Gastroesophageal sphincter (tissue), 4 donors: Measurements from ENCODE around the gene SLC35E1. TPM values are rescaled to one million over a fixed set of nuclear protein-coding genes. Genes with fewer than 3 reads are reported as not detected.

Experiments
- ATAC-seq: fragments of 150-250 bp; one replicate; pipeline ENCODE4 v1.9.1; 2016; ENCODE audit warnings: mild to moderate bottlenecking, moderate library complexity
- H3K27ac ChIP-seq, 4 donors: fragments of 200-600 bp; sonication (generic) in 3 of 4; 1 replicate in 3 of 4; 2 replicates in 1 of 4; pipeline ENCODE4 v1.5.1; 2016 to 2019
- H3K27me3 ChIP-seq: fragments of 200-600 bp; sonication (generic); one replicate; pipeline ENCODE4 v1.5.1; 2019
- H3K36me3 ChIP-seq, 2 donors: fragments of 200-600 bp; sonication (generic); one replicate each; pipeline ENCODE4 v1.5.1; 2019; ENCODE audit warnings: control low read depth in 1 of 2
- H3K4me1 ChIP-seq, 3 donors: fragments of 200-600 bp; sonication (generic); 1 replicate in 2 of 3; 2 replicates in 1 of 3; pipeline ENCODE4 v1.5.1; 2016 to 2019; ENCODE audit warnings: control low read depth in 2 of 3
- H3K4me3 ChIP-seq, 2 donors: fragments of 200-600 bp; sonication (generic); one replicate each; pipeline ENCODE4 v1.5.1; 2019; ENCODE audit warnings: mild to moderate bottlenecking in 1 of 2, moderate library complexity in 1 of 2
- H3K9me3 ChIP-seq, 3 donors: fragments of 200-600 bp; sonication (generic); one replicate each; pipeline ENCODE4 v1.5.1; 2017 to 2019; ENCODE audit warnings: control low read depth in 2 of 3
- EP300 ChIP-seq: sonication (generic); formaldehyde crosslinking; IDR thresholded peaks from one replicate; pipeline ENCODE4 v1.6.1; 2017; ENCODE audit warnings: antibody characterized with exemption, mild to moderate bottlenecking
- POLR2A ChIP-seq, 2 donors: fragments of 450-650 bp; IDR thresholded peaks; one replicate each; pipeline ENCODE4 v1.6.1; 2017; ENCODE audit warnings: antibody characterized with exemption in 2 of 2, mild to moderate bottlenecking in 2 of 2, moderate library complexity in 1 of 2
- POLR2AphosphoS5 ChIP-seq: sonication (generic); formaldehyde crosslinking; IDR thresholded peaks from one replicate; pipeline ENCODE4 v1.6.1; 2017; ENCODE audit warnings: antibody characterized with exemption
- WGBS, 2 donors: methylation state at CpG; one replicate each; pipeline ENCODE4 v1.1.5; 2018; ENCODE audit warnings: low coverage in 1 of 2; 5-methylcytosine and 5-hydroxymethylcytosine counted together
- total RNA-seq, 4 donors: library from RNA; depleted of rRNA; stranded (reverse); fragments of >200 nt; gene quantifications; one replicate each; pipeline ENCODE4 v1.1.0, GENCODE V29; 2016
- TF ChIP-seq, protein P1 (sequence below), 4 experiments: fragments of 200-600 bp in 2 of 4; fragments of 450-650 bp in 2 of 4; sonication (generic) in 1 of 4; IDR thresholded peaks; one replicate each; pipeline ENCODE4 v1.5.1; 2017 to 2019; ENCODE audit warnings: antibody characterized with exemption in 4 of 4, mild to moderate bottlenecking in 2 of 4, moderate library complexity in 2 of 4

The SLC35E1 gene
- total RNA-seq, 4 donors from 2014 or later = 24.9 to 35.5 (median 29.7) TPM

DNA sequence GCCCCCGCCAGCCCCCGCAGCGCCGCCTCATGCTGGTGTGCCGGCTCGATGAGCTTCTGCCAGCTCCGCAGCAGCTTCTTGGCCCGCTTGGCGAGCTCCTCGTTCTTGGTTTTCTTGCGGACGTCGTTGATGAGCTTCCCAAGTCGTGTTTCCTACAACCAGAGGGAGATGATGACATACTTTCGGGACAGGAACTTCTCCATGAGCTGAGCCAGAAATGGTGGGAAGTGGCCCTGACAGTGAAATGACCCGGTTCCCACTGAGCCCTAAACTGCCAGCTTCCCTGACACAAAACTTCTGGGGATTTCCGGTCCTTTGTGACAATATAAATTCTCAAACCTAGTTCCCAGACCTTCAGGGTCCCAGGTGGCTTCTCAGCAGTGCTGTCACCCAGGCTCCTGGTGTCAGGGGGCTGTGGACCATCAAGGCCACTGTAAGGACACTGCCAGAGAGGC is 5.3 kb upstream of the SLC35E1 start:
- no peaks in the 10 kb centered on the region for H3K27me3 ChIP-seq
- H3K36me3 ChIP-seq = peaks cover 0 to 54% of the 10 kb centered on the region in 2 donors
- no peaks in the 10 kb centered on the region for H3K9me3 ChIP-seq
- no peak overlapping the region for H3K27ac ChIP-seq
- TF ChIP-seq POLR2A (IDR thresholded peaks at IDR 0.05) (no peak), EP300 (no peak), POLR2AphosphoS5 (no peak)
- TF ChIP-seq, protein P1, sequence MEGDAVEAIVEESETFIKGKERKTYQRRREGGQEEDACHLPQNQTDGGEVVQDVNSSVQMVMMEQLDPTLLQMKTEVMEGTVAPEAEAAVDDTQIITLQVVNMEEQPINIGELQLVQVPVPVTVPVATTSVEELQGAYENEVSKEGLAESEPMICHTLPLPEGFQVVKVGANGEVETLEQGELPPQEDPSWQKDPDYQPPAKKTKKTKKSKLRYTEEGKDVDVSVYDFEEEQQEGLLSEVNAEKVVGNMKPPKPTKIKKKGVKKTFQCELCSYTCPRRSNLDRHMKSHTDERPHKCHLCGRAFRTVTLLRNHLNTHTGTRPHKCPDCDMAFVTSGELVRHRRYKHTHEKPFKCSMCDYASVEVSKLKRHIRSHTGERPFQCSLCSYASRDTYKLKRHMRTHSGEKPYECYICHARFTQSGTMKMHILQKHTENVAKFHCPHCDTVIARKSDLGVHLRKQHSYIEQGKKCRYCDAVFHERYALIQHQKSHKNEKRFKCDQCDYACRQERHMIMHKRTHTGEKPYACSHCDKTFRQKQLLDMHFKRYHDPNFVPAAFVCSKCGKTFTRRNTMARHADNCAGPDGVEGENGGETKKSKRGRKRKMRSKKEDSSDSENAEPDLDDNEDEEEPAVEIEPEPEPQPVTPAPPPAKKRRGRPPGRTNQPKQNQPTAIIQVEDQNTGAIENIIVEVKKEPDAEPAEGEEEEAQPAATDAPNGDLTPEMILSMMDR (IDR thresholded peaks at IDR 0.05) = no peak
- no peak overlapping the region for H3K4me3 ChIP-seq
- H3K4me1 ChIP-seq = peaks cover 0 to 84% (median 29%) of the 10 kb centered on the region in 3 donors
- WGBS, 2 donors = 58 to 76% methylated on average over 4 of the region's 17 CpGs
- ATAC-seq = no peak

DNA sequence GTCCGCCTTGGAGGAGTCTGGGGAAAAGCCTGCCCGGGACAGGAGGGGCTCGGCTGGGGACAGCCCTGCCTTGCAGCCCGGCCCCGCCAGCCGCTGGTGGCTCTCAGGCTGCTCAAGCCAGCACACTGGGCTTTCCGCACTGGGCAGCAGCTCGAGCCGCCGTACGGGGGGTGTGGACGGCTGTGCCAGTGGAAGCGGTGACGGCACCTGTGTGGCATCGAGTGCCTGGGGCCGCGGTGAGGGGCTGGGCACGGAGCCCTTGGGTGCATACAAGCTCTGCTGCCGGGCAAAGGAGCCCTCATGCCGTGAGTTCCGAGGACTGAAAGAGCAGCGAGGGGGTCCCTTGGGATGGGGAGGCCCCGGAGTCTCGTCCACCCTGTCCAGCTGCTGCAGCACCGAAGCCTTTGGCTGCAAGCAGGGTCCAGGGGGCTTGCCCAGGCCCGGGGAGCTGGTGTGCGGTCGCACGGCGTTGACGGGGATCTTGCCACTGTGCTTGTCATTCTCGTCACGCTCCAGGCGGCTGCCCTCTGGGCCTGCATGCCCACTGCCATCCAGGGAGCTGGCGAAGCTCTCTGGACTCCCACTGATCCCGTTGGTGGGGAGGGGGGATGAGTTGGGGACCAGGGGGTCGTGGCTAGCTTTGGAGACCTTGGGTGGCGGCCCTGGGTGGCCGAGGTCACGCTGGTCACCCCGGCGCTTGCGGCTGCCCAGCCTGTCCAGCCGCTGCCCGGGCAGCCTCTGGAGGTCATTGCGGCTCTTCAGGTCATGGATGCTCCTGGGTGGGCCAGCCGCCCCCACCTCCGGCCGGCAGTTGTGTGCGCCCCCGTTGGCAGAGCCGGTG is 4.7 kb upstream of the SLC35E1 start:
- H3K36me3 ChIP-seq = peaks cover 0 to 54% of the 10 kb centered on the region in 2 donors

DNA sequence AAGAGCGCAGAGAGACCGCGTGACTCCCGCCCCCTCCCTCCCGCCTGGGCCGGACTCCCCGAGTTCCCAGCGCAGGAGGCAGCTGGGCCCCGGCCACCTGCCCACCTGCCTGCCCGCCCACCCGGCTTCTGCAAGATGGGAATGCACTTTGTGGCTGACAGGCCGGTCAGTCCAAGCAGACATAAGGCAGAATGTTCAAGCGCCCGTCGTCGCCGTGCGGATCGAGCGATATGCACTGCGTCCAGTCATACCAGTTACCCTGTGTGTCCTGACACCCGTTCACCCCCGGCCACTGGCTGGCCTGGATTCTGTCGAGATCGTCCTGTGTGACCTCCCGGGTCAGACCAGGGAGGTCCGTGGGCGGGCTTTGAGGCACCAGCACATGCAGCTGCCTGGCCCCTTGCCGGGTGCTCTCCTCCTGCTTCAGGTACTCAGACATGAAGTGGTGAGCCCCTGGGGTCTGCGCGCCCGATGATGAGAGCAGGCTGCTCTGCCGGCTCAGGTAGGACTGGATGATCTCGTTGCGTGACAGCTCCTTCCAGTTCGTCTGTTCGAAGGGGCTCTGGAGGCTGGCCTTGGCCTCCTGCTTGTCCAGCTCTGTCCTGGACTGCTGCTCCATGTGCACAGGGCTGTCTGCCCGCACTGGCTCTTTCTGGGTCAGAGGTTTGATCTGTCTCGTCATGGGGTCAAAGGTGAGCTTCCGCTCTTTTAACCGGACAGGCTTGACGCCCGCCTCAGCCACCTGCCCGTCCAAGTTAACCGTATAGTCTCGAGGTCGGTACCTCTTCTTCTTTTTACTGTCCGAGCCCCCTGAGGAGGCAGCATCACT is 3.9 kb upstream of the SLC35E1 start:
- TF ChIP-seq POLR2AphosphoS5 (no peak), POLR2A (IDR thresholded peaks at IDR 0.05) (no peak), EP300 (no peak)
- TF ChIP-seq, protein P1 (IDR thresholded peaks at IDR 0.05) = no peak
- Histone ChIP-seq H3K27me3 (no peaks in the 10 kb centered on the region), H3K4me1 (peaks cover 0 to 78% (median 23%) of the 10 kb centered on the region in 3 donors), H3K9me3 (no peaks in the 10 kb centered on the region), H3K4me3 (no peak overlapping the region), H3K27ac (no peak overlapping the region), H3K36me3 (peaks cover 0 to 54% of the 10 kb centered on the region in 2 donors)
- WGBS, 2 donors = no CpG with 5 or more reads among the region's 48 CpGs
- ATAC-seq = no peak

More for the DNA sequence above, 4.7 kb upstream of the SLC35E1 start:
- Histone ChIP-seq H3K27me3 (no peaks in the 10 kb centered on the region), H3K9me3 (no peaks in the 10 kb centered on the region), H3K4me3 (no peak overlapping the region), H3K27ac (no peak overlapping the region), H3K4me1 (peaks cover 0 to 78% (median 23%) of the 10 kb centered on the region in 3 donors)
- 70 to 100% methylated on average over 1 to 2 of the region's 52 CpGs for WGBS, 2 donors
- TF ChIP-seq POLR2A (IDR thresholded peaks at IDR 0.05) = no peak
- TF ChIP-seq EP300 = no peak
- TF ChIP-seq POLR2AphosphoS5 = no peak
- TF ChIP-seq, protein P1 (IDR thresholded peaks at IDR 0.05) = no peak
- no peak for ATAC-seq

DNA sequence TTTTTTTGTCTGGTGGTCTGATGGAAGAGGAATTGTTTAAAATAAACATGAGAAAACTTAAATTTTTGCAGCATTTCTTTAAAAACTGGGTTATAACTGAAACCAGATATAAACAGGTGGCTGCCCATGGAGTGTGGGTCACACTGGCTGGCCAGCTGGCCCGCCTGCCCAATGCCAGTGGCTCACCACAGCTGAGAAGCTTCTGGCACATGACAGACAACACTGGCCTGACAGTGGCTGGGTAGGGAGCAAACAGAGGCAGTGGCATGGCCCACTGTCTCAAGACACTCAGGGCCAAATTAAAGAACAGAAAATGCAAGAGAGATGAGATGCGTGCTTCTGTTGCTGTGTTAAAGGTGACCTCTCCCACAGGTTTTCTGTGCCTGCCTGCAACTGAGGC is 3.1 kb upstream of the SLC35E1 start:
- H3K4me1 ChIP-seq = peaks cover 0 to 79% (median 27%) of the 10 kb centered on the region in 3 donors
- H3K4me3 ChIP-seq = no peak overlapping the region
- WGBS, 2 donors = no CpG with 5 or more reads among the region's 2 CpGs
- no peak for ATAC-seq
- TF ChIP-seq POLR2A (IDR thresholded peaks at IDR 0.05) (no peak), EP300 (no peak), POLR2AphosphoS5 (no peak)
- TF ChIP-seq, protein P1 (IDR thresholded peaks at IDR 0.05) = no peak
- H3K9me3 ChIP-seq = no peaks in the 10 kb centered on the region
- H3K27ac ChIP-seq = no peak overlapping the region
- H3K27me3 ChIP-seq = no peaks in the 10 kb centered on the region
- peaks cover 0 to 57% of the 10 kb centered on the region in 2 donors for H3K36me3 ChIP-seq
